Stimulated activated CD8-positive, alpha-beta memory T cell treated with anti-CD3 and anti-CD28 coated beads, Interleukin-7, amount 100 ng/mL, for 48 hours (primary cell): ENCODE results near the gene SOX9.
"Not testable (repeated sequence)": the region's sequence is repeated elsewhere in the genome, so short reads cannot be mapped to it uniquely, and the experiment has no call there.

Source experiments
- DNase-seq, 2 donors: peaks; one replicate each; pipeline ENCODE4 v3.0.0-alpha.2; 2020; ENCODE audit warnings: low read depth in 1 of 2; ENCODE audit errors: extremely low read depth in 1 of 2

The SOX9 gene

GRCh38 chr17:72125226-72125651 lies 4.4 kb downstream of the SOX9 start:
- DNase-seq, result no peak

- DNase-seq, result no peak
Measured at GRCh38 chr17:72125742-72126141, 4.9 kb downstream of the SOX9 start.

- no peak for DNase-seq
Measured at GRCh38 chr17:72126575-72127486, 6.0 kb downstream of the SOX9 start.

GRCh38 chr17:72128039-72128438 lies 7.2 kb downstream of the SOX9 start:
- no peak for DNase-seq

GRCh38 chr17:72134608-72135394 lies 14.0 kb downstream of the SOX9 start:
- no peak for DNase-seq

- no peak for DNase-seq
Measured at GRCh38 chr17:72135546-72136325, 14.9 kb downstream of the SOX9 start.

GRCh38 chr17:72136692-72137091 lies 15.9 kb downstream of the SOX9 start:
- no peak for DNase-seq

- no peak for DNase-seq
Measured at GRCh38 chr17:72137161-72137560, 16.3 kb downstream of the SOX9 start.

GRCh38 chr17:72139212-72139611 lies 18.4 kb downstream of the SOX9 start:
- DNase-seq, result no peak

- no peak for DNase-seq
Measured at GRCh38 chr17:72141336-72141735, 20.5 kb downstream of the SOX9 start.

- not testable (repeated sequence) for DNase-seq
Measured at GRCh38 chr17:72142097-72142496, 21.3 kb downstream of the SOX9 start.

GRCh38 chr17:72142614-72143013 lies 21.8 kb downstream of the SOX9 start:
- DNase-seq, result no peak

- DNase-seq, result no peak
Measured at GRCh38 chr17:72143245-72143644, 22.4 kb downstream of the SOX9 start.

- DNase-seq, result no peak
Measured at GRCh38 chr17:72144101-72144500, 23.3 kb downstream of the SOX9 start.

GRCh38 chr17:72145562-72145961 lies 24.7 kb downstream of the SOX9 start:
- DNase-seq, result no peak

- no peak for DNase-seq
Measured at GRCh38 chr17:72145962-72146361, 25.1 kb downstream of the SOX9 start.

- DNase-seq, result no peak
Measured at GRCh38 chr17:72146371-72146770, 25.6 kb downstream of the SOX9 start.

- no peak for DNase-seq
Measured at GRCh38 chr17:72150632-72151460, 30.0 kb downstream of the SOX9 start.

- no peak for DNase-seq
Measured at GRCh38 chr17:72151565-72152386, 31.0 kb downstream of the SOX9 start.
